Panc1 (cell line): Measurements from ENCODE around the gene PARD3. TPM values are rescaled to one million over a fixed set of nuclear protein-coding genes. Genes with fewer than 3 reads are reported as not detected.

ENCODE experiments used
- ATAC-seq: fragments of 200-7000 bp; cut with Tn5 transposase; 2 replicates; pipeline ENCODE4 v1.9.1; 2020; ENCODE audit warnings: mild to moderate bottlenecking, moderate library complexity
- BruUV-seq: library from RNA; stranded (reverse); fragments of 400-500 nt; replicated peaks from 2 replicates; lab custom pipeline; 2021; lab: Mats Ljungman, UMichigan
- CTCF ChIA-PET: fragments of 300-600 bp; sonication (Branson Sonifier 250); formaldehyde crosslinking; loops from one replicate; lab custom pipeline; 2022; ENCODE audit warnings: antibody characterized with exemption; lab: Charles Lee
- POLR2A ChIA-PET: fragments of 300-600 bp; sonication (Branson Sonifier 250); formaldehyde crosslinking; loops from one replicate; lab custom pipeline; 2022; ENCODE audit warnings: antibody characterized with exemption; lab: Charles Lee
- DNase-seq: peaks from one replicate; pipeline ENCODE4 v3.0.0-alpha.2; 2010; ENCODE audit warnings: low read depth, low spot score
- H3K27ac ChIP-seq: 2 replicates; pipeline ENCODE4 v1.5.1; 2011; ENCODE audit warnings: mild to moderate bottlenecking, low read length, inconsistent platforms
- H3K27me3 ChIP-seq: fragments of 200-500 bp; sonication (Bioruptor generic); 2 replicates; pipeline ENCODE4 v1.6.0; 2014; ENCODE audit warnings: low read length, inconsistent platforms; ENCODE audit not compliant: control insufficient read depth, insufficient read depth
- H3K36me3 ChIP-seq: fragments of 200-500 bp; sonication (Bioruptor generic); 2 replicates; pipeline ENCODE4 v1.5.1; 2014; ENCODE audit warnings: inconsistent platforms, mild to moderate bottlenecking, low read length, moderate library complexity; ENCODE audit not compliant: control insufficient read depth, insufficient read depth
- H3K4me1 ChIP-seq: 2 replicates; pipeline ENCODE4 v1.5.1; 2011; ENCODE audit warnings: inconsistent platforms, mild to moderate bottlenecking, low read length, moderate library complexity; ENCODE audit not compliant: control insufficient read depth, insufficient read depth
- H3K4me3 ChIP-seq, 2 experiments: 2 replicates each; pipeline ENCODE4 v1.5.1; 2011 to 2012; ENCODE audit warnings: low read depth in 2 of 2, low read length in 2 of 2, mild to moderate bottlenecking in 2 of 2, inconsistent platforms in 1 of 2, moderate library complexity in 1 of 2
- H3K9me3 ChIP-seq: fragments of 200-500 bp; sonication (Bioruptor generic); 2 replicates; pipeline ENCODE4 v1.5.1; 2014; ENCODE audit warnings: low read depth, mild to moderate bottlenecking, inconsistent platforms, low read length, moderate library complexity; ENCODE audit not compliant: control insufficient read depth, insufficient read depth
- POLR2AphosphoS5 ChIP-seq: IDR thresholded peaks from 2 replicates; pipeline ENCODE4 v1.6.1; 2012; ENCODE audit warnings: mild to moderate bottlenecking, low read depth, low read length, moderate library complexity
- SIN3A ChIP-seq: IDR thresholded peaks from 2 replicates; pipeline ENCODE4 v1.6.1; 2012; ENCODE audit warnings: low read depth, mild to moderate bottlenecking, low read length, moderate library complexity, borderline replicate concordance; ENCODE audit not compliant: insufficient read depth
- TCF7L2 ChIP-seq: IDR thresholded peaks from 2 replicates; pipeline ENCODE4 v1.6.1; 2011; ENCODE audit warnings: mild to moderate bottlenecking, low read depth, low read length, inconsistent platforms
- in situ Hi-C: cut with HindIII; loops from 2 replicates; pipeline ENCODE4 v1.10.0; 2016; ENCODE audit warnings: low sequenced_read_pairs, low pct_unique_long_range_greater_than_20kb
- intact Hi-C: fragments of 100-400 bp; cut with micrococcal nuclease; formaldehyde crosslinking; loops from one replicate; pipeline ENCODE4 v1.10.0; 2022; ENCODE audit not compliant: unreplicated experiment
- total RNA-seq: library from RNA; stranded (reverse); gene quantifications from one replicate; pipeline ENCODE4 v1.2.1, GENCODE V29; 2021; ENCODE audit not compliant: unreplicated experiment
- TF ChIP-seq, protein P1 (sequence below), 2 experiments: IDR thresholded peaks; 2 replicates each; pipeline ENCODE4 v1.6.1; 2011 to 2012; ENCODE audit warnings: low read depth in 2 of 2, control low read depth in 1 of 2, low read length in 1 of 2, mild to moderate bottlenecking in 1 of 2, moderate library complexity in 1 of 2; ENCODE audit not compliant: insufficient read depth in 1 of 2
- TF ChIP-seq, protein P2 (sequence below): fragments of 450-650 bp; IDR thresholded peaks from 2 replicates; pipeline ENCODE4 v1.5.1; 2017; ENCODE audit warnings: mild to moderate bottlenecking

PARD3 gene
- total RNA-seq, 1 experiment from 2014 or later = 29.8 TPM

DNA sequence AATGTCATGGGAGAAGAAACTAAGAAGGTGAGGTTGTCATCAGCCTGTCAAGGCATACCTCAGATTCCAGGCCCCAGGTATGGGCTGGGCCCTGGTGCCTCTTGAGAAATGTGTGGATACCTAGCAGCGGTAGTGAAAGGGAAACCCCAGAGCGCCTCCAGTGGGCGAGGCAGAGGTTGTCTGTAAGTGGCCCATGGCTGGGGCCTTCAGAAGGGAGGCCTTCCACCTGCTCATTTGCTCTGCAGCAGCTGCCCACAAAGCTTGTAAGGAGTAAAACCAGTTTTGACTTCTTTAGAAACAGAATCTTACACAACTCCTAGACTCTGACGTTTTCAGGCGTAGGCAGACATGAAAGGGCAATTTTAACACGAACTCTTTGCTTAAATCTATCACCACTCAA, 509.9 kb downstream of the PARD3 start:
- POLR2A ChIA-PET = interaction anchor here (0.5 to 1.1 kb wide), 2 partner anchors 25 to 493 kb away, joined by 3 read pairs; no protein-coding TSS in a partner anchor
- intact Hi-C loops (no loop called here), in situ Hi-C loops (no loop called here)
- Histone ChIP-seq H3K4me3 (no peak overlapping the region), H3K4me1 (no peaks in the 10 kb centered on the region), H3K36me3 (no peaks in the 10 kb centered on the region), H3K27ac (no peak overlapping the region), H3K27me3 (no peaks in the 10 kb centered on the region), H3K9me3 (no peaks in the 10 kb centered on the region)
- TF ChIP-seq, protein P1, sequence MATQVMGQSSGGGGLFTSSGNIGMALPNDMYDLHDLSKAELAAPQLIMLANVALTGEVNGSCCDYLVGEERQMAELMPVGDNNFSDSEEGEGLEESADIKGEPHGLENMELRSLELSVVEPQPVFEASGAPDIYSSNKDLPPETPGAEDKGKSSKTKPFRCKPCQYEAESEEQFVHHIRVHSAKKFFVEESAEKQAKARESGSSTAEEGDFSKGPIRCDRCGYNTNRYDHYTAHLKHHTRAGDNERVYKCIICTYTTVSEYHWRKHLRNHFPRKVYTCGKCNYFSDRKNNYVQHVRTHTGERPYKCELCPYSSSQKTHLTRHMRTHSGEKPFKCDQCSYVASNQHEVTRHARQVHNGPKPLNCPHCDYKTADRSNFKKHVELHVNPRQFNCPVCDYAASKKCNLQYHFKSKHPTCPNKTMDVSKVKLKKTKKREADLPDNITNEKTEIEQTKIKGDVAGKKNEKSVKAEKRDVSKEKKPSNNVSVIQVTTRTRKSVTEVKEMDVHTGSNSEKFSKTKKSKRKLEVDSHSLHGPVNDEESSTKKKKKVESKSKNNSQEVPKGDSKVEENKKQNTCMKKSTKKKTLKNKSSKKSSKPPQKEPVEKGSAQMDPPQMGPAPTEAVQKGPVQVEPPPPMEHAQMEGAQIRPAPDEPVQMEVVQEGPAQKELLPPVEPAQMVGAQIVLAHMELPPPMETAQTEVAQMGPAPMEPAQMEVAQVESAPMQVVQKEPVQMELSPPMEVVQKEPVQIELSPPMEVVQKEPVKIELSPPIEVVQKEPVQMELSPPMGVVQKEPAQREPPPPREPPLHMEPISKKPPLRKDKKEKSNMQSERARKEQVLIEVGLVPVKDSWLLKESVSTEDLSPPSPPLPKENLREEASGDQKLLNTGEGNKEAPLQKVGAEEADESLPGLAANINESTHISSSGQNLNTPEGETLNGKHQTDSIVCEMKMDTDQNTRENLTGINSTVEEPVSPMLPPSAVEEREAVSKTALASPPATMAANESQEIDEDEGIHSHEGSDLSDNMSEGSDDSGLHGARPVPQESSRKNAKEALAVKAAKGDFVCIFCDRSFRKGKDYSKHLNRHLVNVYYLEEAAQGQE (IDR thresholded peaks at IDR 0.05; ENCODE audit: insufficient read depth in 1 of 2, low read depth in 2 of 2, low read length in 1 of 2) = no peak
- TF ChIP-seq, protein P2, sequence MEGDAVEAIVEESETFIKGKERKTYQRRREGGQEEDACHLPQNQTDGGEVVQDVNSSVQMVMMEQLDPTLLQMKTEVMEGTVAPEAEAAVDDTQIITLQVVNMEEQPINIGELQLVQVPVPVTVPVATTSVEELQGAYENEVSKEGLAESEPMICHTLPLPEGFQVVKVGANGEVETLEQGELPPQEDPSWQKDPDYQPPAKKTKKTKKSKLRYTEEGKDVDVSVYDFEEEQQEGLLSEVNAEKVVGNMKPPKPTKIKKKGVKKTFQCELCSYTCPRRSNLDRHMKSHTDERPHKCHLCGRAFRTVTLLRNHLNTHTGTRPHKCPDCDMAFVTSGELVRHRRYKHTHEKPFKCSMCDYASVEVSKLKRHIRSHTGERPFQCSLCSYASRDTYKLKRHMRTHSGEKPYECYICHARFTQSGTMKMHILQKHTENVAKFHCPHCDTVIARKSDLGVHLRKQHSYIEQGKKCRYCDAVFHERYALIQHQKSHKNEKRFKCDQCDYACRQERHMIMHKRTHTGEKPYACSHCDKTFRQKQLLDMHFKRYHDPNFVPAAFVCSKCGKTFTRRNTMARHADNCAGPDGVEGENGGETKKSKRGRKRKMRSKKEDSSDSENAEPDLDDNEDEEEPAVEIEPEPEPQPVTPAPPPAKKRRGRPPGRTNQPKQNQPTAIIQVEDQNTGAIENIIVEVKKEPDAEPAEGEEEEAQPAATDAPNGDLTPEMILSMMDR = peak; percentile 16; the same call in 1 of the 2 replicates
- no peak for TF ChIP-seq POLR2AphosphoS5
- no peak for TF ChIP-seq SIN3A
- CTCF ChIA-PET = no interaction called here
- no TSS peak for BruUV-seq
- DNase-seq (no peak), ATAC-seq (no peak)

DNA sequence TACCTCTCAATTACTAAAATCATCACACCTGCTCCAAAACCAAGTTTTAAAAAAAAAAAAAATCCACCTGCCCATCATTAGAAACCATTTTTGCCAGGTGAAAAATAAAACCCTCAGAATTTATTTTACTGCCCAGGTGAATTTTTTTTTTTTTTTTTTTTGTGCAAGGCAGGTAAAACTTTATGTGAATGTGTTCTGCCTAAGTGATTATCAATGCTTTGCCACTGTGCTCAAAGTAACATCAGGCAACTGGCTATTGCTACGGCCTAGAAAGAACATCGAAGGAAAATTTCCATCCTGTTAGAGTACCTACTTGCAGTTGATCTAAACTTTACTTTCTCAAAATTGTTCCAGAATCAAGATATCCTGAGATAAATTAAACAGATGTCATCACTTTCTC, 512.1 kb downstream of the PARD3 start:
- intact Hi-C loops = no loop called here
- H3K4me3 ChIP-seq = no peak overlapping the region
- no peaks in the 10 kb centered on the region for H3K36me3 ChIP-seq
- no peak for ATAC-seq
- BruUV-seq = no TSS peak
- H3K27me3 ChIP-seq = no peaks in the 10 kb centered on the region
- H3K27ac ChIP-seq = no peak overlapping the region
- ChIA-PET CTCF (no interaction called here), POLR2A (no interaction called here)
- DNase-seq = no peak
- H3K9me3 ChIP-seq = no peaks in the 10 kb centered on the region
- no peaks in the 10 kb centered on the region for H3K4me1 ChIP-seq
- TF ChIP-seq TCF7L2 (no peak), SIN3A (no peak), POLR2AphosphoS5 (no peak)
- TF ChIP-seq, protein P1 (IDR thresholded peaks at IDR 0.05; ENCODE audit: insufficient read depth in 1 of 2, low read depth in 2 of 2, low read length in 1 of 2) = no peak
- TF ChIP-seq, protein P2 = no peak
- in situ Hi-C loops = no loop called here
